H1 (cell line): ENCODE data around the gene ZMIZ1. TPM values are rescaled to one million over a fixed set of nuclear protein-coding genes. Genes with fewer than 3 reads are reported as not detected.

Source experiments
- CTCF ChIA-PET: fragments of 300-600 bp; sonication (Branson Sonifier 250); formaldehyde crosslinking; loops from one replicate; lab custom pipeline; 2021; ENCODE audit not compliant: partially characterized antibody; lab: Charles Lee
- POLR2A ChIA-PET: fragments of 300-600 bp; sonication (Branson Sonifier 250); formaldehyde crosslinking; loops from one replicate; lab custom pipeline; 2021; ENCODE audit warnings: inconsistent platforms; ENCODE audit not compliant: partially characterized antibody; lab: Charles Lee
- DNase-seq, 2 experiments: peaks; one replicate each; pipeline versions ENCODE4 v3.0.0 to v3.0.0-alpha.2; 2010 to 2022; ENCODE audit warnings: low spot score in 2 of 2, low read depth in 1 of 2, mixed read lengths in 1 of 2
- FAIRE-seq: peaks from 2 replicates; lab custom pipeline; 2011; peaks lifted over from hg19 to GRCh38; lab: Jason Lieb, UNC
- H2AFZ ChIP-seq: 2 replicates; pipeline ENCODE4 v1.8.1; 2012; ENCODE audit warnings: low read length, inconsistent platforms
- H2AK5ac ChIP-seq: 2 replicates; pipeline ENCODE4 v1.6.1; 2013; ENCODE audit warnings: low read depth, low read length
- H2BK120ac ChIP-seq: replicated peaks from 2 replicates; pipeline ENCODE3; 2013; ENCODE audit warnings: low read depth, low read length, inconsistent platforms
- H2BK12ac ChIP-seq: 2 replicates; pipeline ENCODE4 v1.6.1; 2013; ENCODE audit warnings: low read depth, low read length
- H2BK15ac ChIP-seq: 2 replicates; pipeline ENCODE4 v1.6.1; 2013; ENCODE audit warnings: low read length
- H2BK20ac ChIP-seq: 2 replicates; pipeline ENCODE4 v1.6.1; 2013; ENCODE audit warnings: low read length
- H2BK5ac ChIP-seq: 2 replicates; pipeline ENCODE4 v1.6.1; 2013; ENCODE audit warnings: low read depth, low read length
- H3K14ac ChIP-seq: 2 replicates; pipeline ENCODE4 v1.6.1; 2013; ENCODE audit warnings: inconsistent platforms; ENCODE audit not compliant: insufficient read length
- H3K18ac ChIP-seq: 2 replicates; pipeline ENCODE4 v1.6.1; 2013; ENCODE audit warnings: low read length; ENCODE audit errors: extremely low read depth
- H3K23ac ChIP-seq: 2 replicates; pipeline ENCODE4 v1.6.1; 2013; ENCODE audit warnings: inconsistent platforms; ENCODE audit not compliant: insufficient read length
- H3K23me2 ChIP-seq: 2 replicates; pipeline ENCODE4 v1.6.1; 2013; ENCODE audit warnings: low read depth, low read length
- H3K27ac ChIP-seq: 2 replicates; pipeline ENCODE4 v1.6.1; 2011; ENCODE audit warnings: low read depth, low read length, inconsistent platforms
- H3K27me3 ChIP-seq, 4 experiments: replicated peaks in 1 of 4; 1 replicate in 1 of 4; 2 replicates in 3 of 4; pipeline versions ENCODE4 v1.6.1 to v1.8.1; 2011 to 2013; ENCODE audit warnings: low read length in 3 of 4, mild to moderate bottlenecking in 3 of 4, inconsistent platforms in 2 of 4, mixed read lengths in 2 of 4, moderate library complexity in 1 of 4; ENCODE audit not compliant: control insufficient read depth in 3 of 4, insufficient read depth in 3 of 4; ENCODE audit errors: extremely low read depth in 1 of 4
- H3K36me3 ChIP-seq, 4 experiments: 2 replicates each; pipeline versions ENCODE4 v1.6.1 to v1.8.1; 2011 to 2013; ENCODE audit warnings: mild to moderate bottlenecking in 4 of 4, low read length in 3 of 4, moderate library complexity in 2 of 4, control low read depth in 1 of 4, inconsistent platforms in 1 of 4; ENCODE audit not compliant: insufficient read depth in 4 of 4, control insufficient read depth in 2 of 4
- H3K4ac ChIP-seq: replicated peaks from 2 replicates; pipeline ENCODE3; 2013; ENCODE audit warnings: low read length, low read depth, mixed read lengths, inconsistent platforms; ENCODE audit not compliant: insufficient read length
- H3K4me1 ChIP-seq, 4 experiments: replicated peaks in 1 of 4; 1 replicate in 1 of 4; 2 replicates in 3 of 4; pipeline versions ENCODE4 v1.6.1 to v1.8.1; 2011 to 2013; ENCODE audit warnings: low read length in 3 of 4, inconsistent platforms in 2 of 4, mixed read lengths in 1 of 4; ENCODE audit not compliant: insufficient read depth in 4 of 4, control insufficient read depth in 3 of 4
- H3K4me2 ChIP-seq, 2 experiments: 2 replicates each; pipeline versions ENCODE4 v1.6.1 to v1.8.1; 2011 to 2013; ENCODE audit warnings: low read depth in 2 of 2, low read length in 2 of 2, control low read depth in 1 of 2, inconsistent platforms in 1 of 2, mild to moderate bottlenecking in 1 of 2; ENCODE audit not compliant: insufficient read depth in 1 of 2
- H3K4me3 ChIP-seq, 4 experiments: fragments of 200-600, 300-600 bp in 1 of 4; sonication (generic), shearing (Covaris generic), sonication (Bioruptor Twin) in 1 of 4; 2 replicates each; pipeline versions ENCODE4 v1.5.1 to v1.8.1; 2011 to 2016; ENCODE audit warnings: low read length in 4 of 4, low read depth in 3 of 4, control low read depth in 2 of 4, inconsistent platforms in 2 of 4, mild to moderate bottlenecking in 2 of 4, mixed read lengths in 1 of 4, moderate library complexity in 1 of 4; ENCODE audit not compliant: insufficient read depth in 2 of 4; ENCODE audit errors: extremely low read depth in 1 of 4
- H3K56ac ChIP-seq: replicated peaks from 2 replicates; pipeline ENCODE3; 2013; ENCODE audit warnings: low read depth, mild to moderate bottlenecking, mixed read lengths, low read length, inconsistent platforms; ENCODE audit not compliant: insufficient read length
- H3K79me1 ChIP-seq: 2 replicates; pipeline ENCODE4 v1.6.1; 2013; ENCODE audit warnings: low read depth, low read length, control low read depth
- H3K79me2 ChIP-seq, 2 experiments: 2 replicates each; pipeline versions ENCODE4 v1.6.1 to v1.8.1; 2012 to 2013; ENCODE audit warnings: low read length in 2 of 2, mild to moderate bottlenecking in 2 of 2, inconsistent platforms in 1 of 2; ENCODE audit not compliant: insufficient read depth in 2 of 2, control insufficient read depth in 1 of 2
- H3K9ac ChIP-seq, 4 experiments: replicated peaks in 1 of 4; 1 replicate in 1 of 4; 2 replicates in 3 of 4; pipeline versions ENCODE4 v1.6.1 to v1.8.1; 2011 to 2013; ENCODE audit warnings: low read depth in 3 of 4, low read length in 3 of 4, control low read depth in 2 of 4, mild to moderate bottlenecking in 2 of 4, moderate library complexity in 2 of 4, inconsistent platforms in 1 of 4; ENCODE audit errors: extremely low read depth in 1 of 4
- H3K9me3 ChIP-seq, 2 experiments: 2 replicates each; pipeline versions ENCODE4 v1.6.1 to v1.8.1; 2012 to 2013; ENCODE audit warnings: mild to moderate bottlenecking in 2 of 2, moderate library complexity in 2 of 2, control low read depth in 1 of 2, inconsistent platforms in 1 of 2, low read depth in 1 of 2, low read length in 1 of 2, mixed read lengths in 1 of 2; ENCODE audit not compliant: insufficient read depth in 2 of 2
- H4K20me1 ChIP-seq, 2 experiments: replicated peaks in 1 of 2; 2 replicates each; pipeline versions ENCODE3 to v1.8.1; 2011 to 2013; ENCODE audit warnings: inconsistent platforms in 2 of 2, low read length in 2 of 2, mild to moderate bottlenecking in 1 of 2; ENCODE audit not compliant: insufficient read depth in 2 of 2, control insufficient read depth in 1 of 2
- H4K5ac ChIP-seq: 2 replicates; pipeline ENCODE4 v1.6.1; 2013; ENCODE audit warnings: low read length, low read depth, mixed read lengths, inconsistent platforms; ENCODE audit not compliant: insufficient read length
- H4K8ac ChIP-seq: 2 replicates; pipeline ENCODE4 v1.8.0; 2013; ENCODE audit warnings: mild to moderate bottlenecking, moderate library complexity, low read length, inconsistent platforms; ENCODE audit not compliant: insufficient read depth; ENCODE audit errors: extremely low read depth
- H4K91ac ChIP-seq: replicated peaks from 2 replicates; pipeline ENCODE3; 2013; ENCODE audit warnings: low read length, mixed read lengths, inconsistent platforms; ENCODE audit not compliant: insufficient read length
- CEBPB ChIP-seq: IDR thresholded peaks from 2 replicates; pipeline ENCODE4 v1.6.1; 2012; ENCODE audit warnings: low read depth, low read length
- CREB1 ChIP-seq: IDR thresholded peaks from 2 replicates; pipeline ENCODE4 v1.6.1; 2012; ENCODE audit warnings: inconsistent platforms
- CTCF ChIP-seq, 3 experiments: IDR thresholded peaks; 1 replicate in 2 of 3; 2 replicates in 1 of 3; pipeline versions ENCODE4 v1.5.1 to v1.6.1; 2011; ENCODE audit warnings: low read length in 3 of 3, mild to moderate bottlenecking in 3 of 3, inconsistent platforms in 2 of 3, low read depth in 1 of 3, moderate library complexity in 1 of 3; ENCODE audit not compliant: insufficient read depth in 1 of 3; ENCODE audit errors: control extremely low read depth in 1 of 3
- E2F6 ChIP-seq: IDR thresholded peaks from 2 replicates; pipeline ENCODE4 v1.6.1; 2012; ENCODE audit warnings: inconsistent platforms
- GABPA ChIP-seq: IDR thresholded peaks from 2 replicates; pipeline ENCODE4 v1.6.1; 2011; ENCODE audit warnings: mild to moderate bottlenecking, low read length, moderate library complexity, borderline replicate concordance; ENCODE audit not compliant: insufficient read depth
- MAFK ChIP-seq: IDR thresholded peaks from 2 replicates; pipeline ENCODE4 v1.6.1; 2012; ENCODE audit warnings: low read depth, mild to moderate bottlenecking, improper control_type of control experiment, low read length
- POLR2A ChIP-seq, 2 experiments: IDR thresholded peaks; 1 replicate in 1 of 2; 2 replicates in 1 of 2; pipeline ENCODE4 v1.6.1; 2011; ENCODE audit warnings: low read depth in 2 of 2, low read length in 2 of 2, mild to moderate bottlenecking in 2 of 2; ENCODE audit errors: control extremely low read depth in 1 of 2
- POU5F1 ChIP-seq: IDR thresholded peaks from 2 replicates; pipeline ENCODE4 v1.6.1; 2011; ENCODE audit warnings: low read depth, mild to moderate bottlenecking, low read length, moderate library complexity
- SIRT6 ChIP-seq: IDR thresholded peaks from one replicate; pipeline ENCODE4 v1.7.1; 2012; ENCODE audit warnings: low read length, inconsistent platforms
- SUZ12 ChIP-seq: fragments of 200-600 bp; sonication (generic); IDR thresholded peaks from 2 replicates; pipeline ENCODE4 v1.6.1; 2012; ENCODE audit warnings: mild to moderate bottlenecking, inconsistent platforms, low read length, moderate library complexity, mixed read lengths
- WGBS, 2 experiments: shearing (Covaris generic) in 1 of 2; methylation state at CpG; one replicate each; pipeline versions ENCODE4 v1.1.6 to v1.1.7; 2013 to 2015; ENCODE audit warnings: low lambda C conversion rate in 2 of 2, mixed read lengths in 2 of 2, inconsistent platforms in 1 of 2, low coverage in 1 of 2, missing lambda C conversion rate in 1 of 2; ENCODE audit not compliant: insufficient replicate concordance in 2 of 2, insufficient coverage in 1 of 2, insufficient read length in 1 of 2; ENCODE audit errors: extremely low coverage in 1 of 2, missing lambda C conversion rate in 1 of 2; 5-methylcytosine and 5-hydroxymethylcytosine counted together
- polyA plus RNA-seq, 7 experiments: library from polyadenylated mRNA; depleted of rRNA in 3 of 7; stranded (reverse) in 5 of 7; unstranded in 2 of 7; fragments of >200 nt in 5 of 7; fragments of 200-250 nt in 2 of 7; gene quantifications; 1 replicate in 5 of 7; 2 replicates in 1 of 7; 4 replicates in 1 of 7; pipeline versions ENCODE4 v1.2.1 to v1.2.3, GENCODE V29; 2011 to 2013; ENCODE audit warnings: missing spikeins in 2 of 7, mixed read lengths in 2 of 7
- total RNA-seq: library from RNA; stranded (reverse); fragmentation: NEBNext Ultra II Directional; extraction: Animal tissue kit (Norgen Biotek cat#: 25700); gene quantifications from 2 replicates; pipeline ENCODE4 v1.2.1, GENCODE V29; 2021

ZMIZ1 gene
- total and polyA plus RNA-seq, 2 of the 8 experiments (the other 6 are each of a cell fraction or from before 2014, with no cell fraction given), result 8.1 to 28.0 TPM

GRCh38 chr10:79230328-79230830, 161.6 kb downstream of the ZMIZ1 start:
- Histone ChIP-seq H2AFZ (no peak overlapping the region), H3K4ac (no peak overlapping the region), H3K18ac (0 out of 2 replicates have a peak overlapping the region, but pooled peaks have one; percentile 9), H3K27ac (peak overlapping the region; percentile 37; the same call in 1 of the 2 replicates), H4K91ac (peak overlapping the region; percentile 52), H4K8ac (peak overlapping the region; percentile 26; the same call in 1 of the 2 replicates), H2BK20ac (no peak overlapping the region), H2AK5ac (peak overlapping the region; percentile 97), H3K4me3 (peak overlapping the region in 1 of 4 experiments; percentile 10; a peak in 2 of 8 replicates), H3K79me1 (no peaks in the 10 kb centered on the region), H3K4me1 (peaks cover 4 to 24% (median 14%) of the 10 kb centered on the region in 4 experiments), H3K4me2 (peak overlapping the region; percentile 22 to 30; a peak in 1 of 4 replicates), H2BK12ac (0 out of 2 replicates have a peak overlapping the region, but pooled peaks have one; percentile 68), H3K36me3 (peaks cover 0 to 2% (median 0%) of the 10 kb centered on the region in 4 experiments; a peak in 1 of 8 replicates), H2BK120ac (no peak overlapping the region), H4K20me1 (peaks cover 3 to 13% of the 10 kb centered on the region in 2 experiments), H3K27me3 (peaks cover 3 to 13% (median 11%) of the 10 kb centered on the region in 4 experiments; a peak in 6 of 7 replicates), H3K9ac (no peak overlapping the region), H3K9me3 (no peaks in the 10 kb centered on the region), H3K23me2 (no peaks in the 10 kb centered on the region), H3K56ac (no peak overlapping the region), H2BK5ac (peak overlapping the region; percentile 88; the same call in 1 of the 2 replicates), H2BK15ac (no peak overlapping the region; the same call in 1 of the 2 replicates), H3K23ac (no peak overlapping the region), H4K5ac (no peak overlapping the region), H3K14ac (no peak overlapping the region), H3K79me2 (no peaks in the 10 kb centered on the region)
- ChIA-PET CTCF (interaction anchor here (0.8 to 1.9 kb wide), 4 partner anchors 9 to 35 kb away, joined by 3 to 8 read pairs (median 4); no protein-coding TSS in a partner anchor), POLR2A (interaction anchor here (0.7 to 2.2 kb wide), 7 partner anchors 9 to 402 kb away, joined by 3 to 12 read pairs (median 3); no protein-coding TSS in a partner anchor)
- no peak for DNase-seq
- FAIRE-seq, result peak; percentile 19
- WGBS, 2 experiments, result 66% methylated on average over 16 of the region's 16 CpGs; no CpG with 5 or more reads in 1 of the 2 experiments
- TF ChIP-seq CREB1 (peak; percentile 25; the same call in 1 of the 2 replicates), SIRT6 (no peak), CEBPB (no peak), MAFK (no peak), CTCF (IDR thresholded peaks at IDR 0.05; ENCODE audit: control extremely low read depth in 1 of 3, insufficient read depth in 1 of 3, low read depth in 1 of 3, low read length in 3 of 3) (no peak), E2F6 (peak; percentile 89), POLR2A (IDR thresholded peaks at IDR 0.05; ENCODE audit: control extremely low read depth in 1 of 2, low read depth in 2 of 2, low read length in 2 of 2) (no peak), SUZ12 (no peak), GABPA (no peak), POU5F1 (no peak)
